Measurements from ENCODE around the gene WDR17. TPM values are rescaled to one million over a fixed set of nuclear protein-coding genes. Genes with fewer than 3 reads are reported as not detected.

Gene WDR17
- total RNA-seq = under 1 TPM; 0.83 to 0.87 TPM

- POLR2A ChIA-PET = no interaction called here
- Mint-ChIP-seq H3K36me3 (ENCODE audit: low read depth) (no peaks in the 10 kb centered on the region), H3K4me3 (peak within 1 kb of the TSS; percentile 88), H3K9me3 (no peaks in the 10 kb centered on the region), H3K27me3 (peaks cover 25% of the 10 kb centered on the region), H3K27ac (peak within 1 kb of the TSS; percentile 57), H3K4me1 (peaks cover 12% of the 10 kb centered on the region)
- CTCF ChIA-PET = no interaction called here
- DNase-seq = peak; percentile 82
These were observed at the start of gene WDR17 for GRCh38 chr4:176065435-176066291. Gene WDR17, plus strand, starts transcription at chr4:176065841. Its CDS starts 45,740 bp downstream, at chr4:176111581.

GRCh38 chr4:176016601-176017000, 49.0 kb upstream of the WDR17 start:
- ChIA-PET CTCF (no interaction called here), POLR2A (no interaction called here)
- Mint-ChIP-seq H3K9me3 (no peaks in the 10 kb centered on the region), H3K27me3 (peaks cover 2% of the 10 kb centered on the region), H3K4me3 (no peak overlapping the region), H3K36me3 (ENCODE audit: low read depth) (no peaks in the 10 kb centered on the region), H3K27ac (no peak overlapping the region), H3K4me1 (no peaks in the 10 kb centered on the region)
- no peak for DNase-seq

DNA sequence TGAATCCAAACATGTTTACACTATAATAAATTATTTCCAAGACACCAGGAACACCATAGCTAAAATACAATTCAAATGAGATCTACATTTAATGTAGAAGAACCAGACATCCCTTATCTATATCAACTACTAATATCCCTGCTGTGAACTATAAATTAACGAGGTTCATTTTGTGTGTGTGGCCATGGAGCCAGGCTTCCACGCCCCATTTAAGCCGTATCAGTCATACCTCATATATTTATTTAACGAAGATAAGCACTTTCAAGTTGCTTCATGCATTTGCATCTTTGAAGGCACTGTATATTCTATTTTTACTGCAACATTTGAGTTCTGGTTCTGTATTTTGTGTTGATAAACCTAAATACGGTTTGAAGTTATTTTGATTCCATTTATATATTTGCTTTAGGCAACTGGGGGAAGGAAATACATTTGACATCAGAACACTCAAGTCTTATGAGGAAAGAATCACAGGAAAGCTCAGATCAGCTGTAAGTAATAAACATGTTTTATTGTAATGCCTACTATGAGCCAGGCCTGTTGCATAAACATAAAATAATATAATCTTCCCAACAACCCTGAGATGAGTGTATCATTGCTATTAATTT, 45.1 kb upstream of the WDR17 start:
- ChIA-PET CTCF (no interaction called here), POLR2A (no interaction called here)
- H3K36me3 Mint-ChIP-seq (ENCODE audit: low read depth) = no peaks in the 10 kb centered on the region
- H3K4me1 Mint-ChIP-seq = no peaks in the 10 kb centered on the region
- H3K27ac Mint-ChIP-seq = no peak overlapping the region
- H3K9me3 Mint-ChIP-seq = no peaks in the 10 kb centered on the region
- no peak for DNase-seq
- peaks cover 2% of the 10 kb centered on the region for H3K27me3 Mint-ChIP-seq
- H3K4me3 Mint-ChIP-seq = no peak overlapping the region

DNA sequence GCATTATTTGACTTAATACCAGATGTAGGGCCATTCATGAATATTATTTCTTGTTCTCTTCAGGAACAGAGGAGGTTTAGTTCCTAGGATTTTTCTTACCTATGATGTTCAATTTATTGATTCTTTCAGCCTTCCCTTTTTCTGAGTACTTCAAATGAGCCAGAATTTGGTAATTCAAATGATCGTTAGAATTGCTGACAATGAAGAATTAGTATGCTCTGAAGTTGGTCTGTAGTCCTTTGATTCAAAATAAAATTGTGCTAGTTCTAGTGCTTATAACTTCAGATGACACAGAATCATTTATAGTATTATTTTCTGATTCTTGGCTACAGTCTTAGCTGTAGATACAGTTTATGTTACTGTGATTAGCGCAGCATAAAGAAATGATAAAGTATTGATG, 35.2 kb upstream of the WDR17 start:
- H3K36me3 Mint-ChIP-seq (ENCODE audit: low read depth) = no peaks in the 10 kb centered on the region
- H3K4me1 Mint-ChIP-seq = no peaks in the 10 kb centered on the region
- no peak overlapping the region for H3K27ac Mint-ChIP-seq
- H3K4me3 Mint-ChIP-seq = no peak overlapping the region
- ChIA-PET CTCF (no interaction called here), POLR2A (no interaction called here)
- DNase-seq = no peak
- no peaks in the 10 kb centered on the region for H3K27me3 Mint-ChIP-seq
- no peaks in the 10 kb centered on the region for H3K9me3 Mint-ChIP-seq

GRCh38 chr4:176031922-176032321, 33.7 kb upstream of the WDR17 start:
- CTCF ChIA-PET = no interaction called here
- Mint-ChIP-seq H3K9me3 (no peaks in the 10 kb centered on the region), H3K27ac (no peak overlapping the region), H3K27me3 (no peaks in the 10 kb centered on the region), H3K36me3 (ENCODE audit: low read depth) (no peaks in the 10 kb centered on the region), H3K4me3 (no peak overlapping the region), H3K4me1 (no peaks in the 10 kb centered on the region)
- no peak for DNase-seq
- POLR2A ChIA-PET = no interaction called here

DNA sequence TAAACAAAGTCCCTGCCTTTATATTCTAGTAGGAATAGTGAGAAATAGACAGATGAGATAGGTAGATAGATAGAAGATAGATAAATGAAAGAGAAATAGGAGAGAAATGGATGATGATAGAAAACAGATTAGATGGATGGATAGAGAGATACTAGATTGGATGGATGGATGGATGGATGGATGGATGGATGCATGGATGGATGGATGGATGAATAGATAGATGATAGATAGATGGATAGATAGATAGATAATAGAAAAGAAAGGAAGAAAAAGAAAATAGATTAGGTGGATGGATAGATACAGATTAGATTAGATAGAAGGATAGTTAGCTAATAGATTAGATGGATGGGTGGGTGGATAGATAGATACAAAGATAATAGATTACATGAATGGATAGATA, 33.2 kb upstream of the WDR17 start:
- no peak for DNase-seq
- H3K27ac Mint-ChIP-seq = no peak overlapping the region
- H3K36me3 Mint-ChIP-seq (ENCODE audit: low read depth) = no peaks in the 10 kb centered on the region
- H3K4me3 Mint-ChIP-seq = no peak overlapping the region
- no peaks in the 10 kb centered on the region for H3K4me1 Mint-ChIP-seq
- H3K27me3 Mint-ChIP-seq = no peaks in the 10 kb centered on the region
- ChIA-PET CTCF (no interaction called here), POLR2A (no interaction called here)
- H3K9me3 Mint-ChIP-seq = no peaks in the 10 kb centered on the region

GRCh38 chr4:176034499-176034898, 31.1 kb upstream of the WDR17 start:
- peak; percentile 20 for DNase-seq
- Mint-ChIP-seq H3K27me3 (no peaks in the 10 kb centered on the region), H3K4me1 (no peaks in the 10 kb centered on the region), H3K27ac (no peak overlapping the region), H3K4me3 (no peak overlapping the region), H3K9me3 (no peaks in the 10 kb centered on the region), H3K36me3 (ENCODE audit: low read depth) (no peaks in the 10 kb centered on the region)
- CTCF ChIA-PET = no interaction called here
- POLR2A ChIA-PET = no interaction called here

- Mint-ChIP-seq H3K9me3 (no peaks in the 10 kb centered on the region), H3K4me1 (no peaks in the 10 kb centered on the region), H3K27me3 (no peaks in the 10 kb centered on the region), H3K27ac (no peak overlapping the region), H3K36me3 (ENCODE audit: low read depth) (no peaks in the 10 kb centered on the region), H3K4me3 (no peak overlapping the region)
- POLR2A ChIA-PET = no interaction called here
- DNase-seq = no peak
- CTCF ChIA-PET = interaction anchor here (0.6 kb wide), 1 partner anchor 281 kb away, joined by 3 read pairs; no protein-coding TSS in a partner anchor
These were observed 30.7 kb upstream of the WDR17 start for GRCh38 chr4:176034936-176035335.

DNA sequence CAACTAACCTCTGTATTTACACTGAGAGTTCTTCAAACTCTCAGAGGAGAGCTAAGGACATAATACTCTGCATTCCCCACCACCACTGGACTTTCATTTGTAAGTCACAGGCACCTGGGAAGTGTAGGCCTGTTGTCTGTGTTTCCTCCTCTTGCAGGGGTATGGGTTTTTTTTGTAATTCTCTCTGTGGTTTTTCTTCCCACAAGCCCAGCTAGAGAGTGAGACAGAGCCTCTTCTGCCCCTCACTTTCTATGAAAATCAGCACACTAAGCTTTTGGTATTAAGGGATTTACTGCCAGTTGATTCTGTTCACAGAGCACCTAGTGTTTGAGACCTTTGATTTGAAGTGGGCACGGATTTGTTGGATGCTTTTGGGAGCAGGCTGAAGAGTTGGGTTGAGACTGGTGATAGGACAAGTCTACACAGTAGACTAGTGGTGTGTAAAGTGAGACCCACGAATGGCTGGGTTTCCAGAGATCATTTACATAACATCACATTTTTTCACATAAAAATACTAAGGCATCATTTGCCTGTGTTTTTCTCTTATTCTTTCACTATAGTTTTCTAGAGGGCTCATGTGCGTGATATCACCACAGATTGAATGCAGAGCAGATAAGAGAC, 28.9 kb upstream of the WDR17 start:
- DNase-seq = no peak
- H3K9me3 Mint-ChIP-seq = no peaks in the 10 kb centered on the region
- H3K27ac Mint-ChIP-seq = no peak overlapping the region
- H3K4me3 Mint-ChIP-seq = no peak overlapping the region
- no peaks in the 10 kb centered on the region for H3K36me3 Mint-ChIP-seq (ENCODE audit: low read depth)
- ChIA-PET POLR2A (no interaction called here), CTCF (no interaction called here)
- no peaks in the 10 kb centered on the region for H3K4me1 Mint-ChIP-seq
- no peaks in the 10 kb centered on the region for H3K27me3 Mint-ChIP-seq

DNA sequence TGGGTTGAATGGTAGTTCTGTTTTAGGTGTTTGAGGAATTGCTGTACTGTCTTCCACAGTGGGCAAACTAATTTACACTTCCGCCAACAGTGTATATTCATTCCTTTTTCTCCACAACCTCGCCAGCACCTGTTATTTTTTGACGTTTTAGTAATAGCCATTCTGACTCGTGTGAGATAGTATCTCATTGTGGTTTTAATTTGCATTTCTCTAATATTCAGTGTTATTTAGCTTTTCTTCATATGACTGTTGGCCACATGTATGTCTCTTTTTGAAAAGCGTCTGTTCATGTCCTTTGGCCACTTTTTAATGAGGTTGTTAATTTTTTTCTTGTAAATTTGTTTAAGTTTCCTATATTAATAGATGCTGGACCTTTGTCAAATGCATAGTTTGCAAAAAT, 26.9 kb upstream of the WDR17 start:
- no peaks in the 10 kb centered on the region for H3K9me3 Mint-ChIP-seq
- DNase-seq = no peak
- no peak overlapping the region for H3K27ac Mint-ChIP-seq
- no peaks in the 10 kb centered on the region for H3K36me3 Mint-ChIP-seq (ENCODE audit: low read depth)
- no peak overlapping the region for H3K4me3 Mint-ChIP-seq
- ChIA-PET POLR2A (no interaction called here), CTCF (no interaction called here)
- no peaks in the 10 kb centered on the region for H3K27me3 Mint-ChIP-seq
- H3K4me1 Mint-ChIP-seq = no peaks in the 10 kb centered on the region

DNA sequence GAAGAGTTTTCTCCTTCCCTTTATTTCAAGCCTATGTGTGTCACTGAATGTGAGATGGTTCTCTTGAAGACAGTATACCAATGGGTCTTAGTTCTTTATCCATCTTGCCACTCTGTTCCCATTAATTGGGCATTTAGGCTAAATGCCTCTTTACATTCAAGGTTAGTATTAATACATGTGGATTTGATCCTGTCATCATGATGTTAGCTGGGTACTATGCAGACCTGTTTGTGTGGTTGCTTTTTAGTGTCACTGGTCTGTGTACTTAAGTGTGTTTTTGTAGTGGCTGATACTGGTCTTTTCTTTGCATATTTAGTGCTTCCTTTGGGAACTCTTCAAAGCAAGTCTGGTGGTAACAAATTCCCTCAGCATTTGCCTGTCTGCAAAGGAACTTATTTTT, 23.4 kb upstream of the WDR17 start:
- Mint-ChIP-seq H3K27ac (no peak overlapping the region), H3K36me3 (ENCODE audit: low read depth) (no peaks in the 10 kb centered on the region), H3K27me3 (peaks cover under 1% of the 10 kb centered on the region), H3K4me1 (no peaks in the 10 kb centered on the region), H3K9me3 (no peaks in the 10 kb centered on the region), H3K4me3 (no peak overlapping the region)
- CTCF ChIA-PET = no interaction called here
- POLR2A ChIA-PET = no interaction called here
- no peak for DNase-seq

GRCh38 chr4:176043838-176044588, 21.6 kb upstream of the WDR17 start:
- Mint-ChIP-seq H3K27ac (no peak overlapping the region), H3K4me3 (no peak overlapping the region), H3K4me1 (no peaks in the 10 kb centered on the region), H3K9me3 (no peaks in the 10 kb centered on the region), H3K36me3 (ENCODE audit: low read depth) (no peaks in the 10 kb centered on the region), H3K27me3 (peaks cover 1% of the 10 kb centered on the region)
- CTCF ChIA-PET = interaction anchor here (0.6 kb wide), 1 partner anchor 1708 kb away, joined by 3 read pairs; no protein-coding TSS in a partner anchor
- POLR2A ChIA-PET = no interaction called here
- no peak for DNase-seq

GRCh38 chr4:176044589-176044951, 21.1 kb upstream of the WDR17 start:
- CTCF ChIA-PET = interaction anchor here (0.6 kb wide), 2 partner anchors 9 to 1709 kb away, joined by 3 read pairs; no protein-coding TSS in a partner anchor
- POLR2A ChIA-PET = no interaction called here

More at GRCh38 chr4:176044589-176044951, 21.1 kb upstream of the WDR17 start:
- peaks cover 1% of the 10 kb centered on the region for H3K27me3 Mint-ChIP-seq
- no peaks in the 10 kb centered on the region for H3K4me1 Mint-ChIP-seq
- no peak overlapping the region for H3K4me3 Mint-ChIP-seq
- no peak overlapping the region for H3K27ac Mint-ChIP-seq
- no peaks in the 10 kb centered on the region for H3K9me3 Mint-ChIP-seq
- no peak for DNase-seq
- no peaks in the 10 kb centered on the region for H3K36me3 Mint-ChIP-seq (ENCODE audit: low read depth)
